ENCODE measurements around the gene PAWR.
"Not testable (repeated sequence)": the region's sequence is repeated elsewhere in the genome, so short reads cannot be mapped to it uniquely, and the experiment has no call there.

The PAWR gene

GRCh38 chr12:79687711-79688260, 3.0 kb downstream of the PAWR start:
- no peak for DNase-seq (ENCODE audit: low read depth in 1 of 2, low spot score in 1 of 2)

- no peak for DNase-seq (ENCODE audit: low read depth in 1 of 2, low spot score in 1 of 2)
Measured at GRCh38 chr12:79686171-79686570, 4.6 kb downstream of the PAWR start.

GRCh38 chr12:79685068-79685467, 5.7 kb downstream of the PAWR start:
- DNase-seq (ENCODE audit: low read depth in 1 of 2, low spot score in 1 of 2) = no peak

- not testable (repeated sequence) for DNase-seq (ENCODE audit: low read depth in 1 of 2, low spot score in 1 of 2)
Measured at GRCh38 chr12:79684338-79684737, 6.4 kb downstream of the PAWR start.

GRCh38 chr12:79682593-79682992, 8.2 kb downstream of the PAWR start:
- DNase-seq (ENCODE audit: low read depth in 1 of 2, low spot score in 1 of 2) = no peak

GRCh38 chr12:79681008-79681590, 9.7 kb downstream of the PAWR start:
- no peak for DNase-seq (ENCODE audit: low read depth in 1 of 2, low spot score in 1 of 2)

- no peak for DNase-seq (ENCODE audit: low read depth in 1 of 2, low spot score in 1 of 2)
Measured at GRCh38 chr12:79680051-79680450, 10.7 kb downstream of the PAWR start.

- no peak for DNase-seq (ENCODE audit: low read depth in 1 of 2, low spot score in 1 of 2)
Measured at GRCh38 chr12:79678306-79678705, 12.5 kb downstream of the PAWR start.

- no peak for DNase-seq (ENCODE audit: low read depth in 1 of 2, low spot score in 1 of 2)
Measured at GRCh38 chr12:79677672-79678071, 13.1 kb downstream of the PAWR start.

GRCh38 chr12:79676579-79676978, 14.2 kb downstream of the PAWR start:
- DNase-seq (ENCODE audit: low read depth in 1 of 2, low spot score in 1 of 2) = no peak

GRCh38 chr12:79674629-79675028, 16.1 kb downstream of the PAWR start:
- no peak for DNase-seq (ENCODE audit: low read depth in 1 of 2, low spot score in 1 of 2)

- DNase-seq (ENCODE audit: low read depth in 1 of 2, low spot score in 1 of 2) = no peak
Measured at GRCh38 chr12:79673354-79673753, 17.4 kb downstream of the PAWR start.

- DNase-seq (ENCODE audit: low read depth in 1 of 2, low spot score in 1 of 2) = no peak
Measured at GRCh38 chr12:79668113-79668512, 22.7 kb downstream of the PAWR start.

- DNase-seq (ENCODE audit: low read depth in 1 of 2, low spot score in 1 of 2) = no peak
Measured at GRCh38 chr12:79665212-79665887, 25.4 kb downstream of the PAWR start.

GRCh38 chr12:79664518-79664917, 26.2 kb downstream of the PAWR start:
- DNase-seq (ENCODE audit: low read depth in 1 of 2, low spot score in 1 of 2) = no peak

GRCh38 chr12:79662046-79662811, 28.5 kb downstream of the PAWR start:
- DNase-seq (ENCODE audit: low read depth in 1 of 2, low spot score in 1 of 2) = no peak

GRCh38 chr12:79661629-79662028, 29.1 kb downstream of the PAWR start:
- no peak for DNase-seq (ENCODE audit: low read depth in 1 of 2, low spot score in 1 of 2)

- no peak for DNase-seq (ENCODE audit: low read depth in 1 of 2, low spot score in 1 of 2)
Measured at GRCh38 chr12:79659961-79660431, 30.8 kb downstream of the PAWR start.

- no peak for DNase-seq (ENCODE audit: low read depth in 1 of 2, low spot score in 1 of 2)
Measured at GRCh38 chr12:79658221-79658620, 32.5 kb downstream of the PAWR start.

- no peak for DNase-seq (ENCODE audit: low read depth in 1 of 2, low spot score in 1 of 2)
Measured at GRCh38 chr12:79657136-79657535, 33.6 kb downstream of the PAWR start.

GRCh38 chr12:79655036-79655435, 35.7 kb downstream of the PAWR start:
- no peak for DNase-seq (ENCODE audit: low read depth in 1 of 2, low spot score in 1 of 2)

- DNase-seq (ENCODE audit: low read depth in 1 of 2, low spot score in 1 of 2) = no peak
Measured at GRCh38 chr12:79652521-79652920, 38.2 kb downstream of the PAWR start.
